Liver (tissue), 9 donors: ENCODE results near the gene UBE3B. TPM values are rescaled to one million over a fixed set of nuclear protein-coding genes. Genes with fewer than 3 reads are reported as not detected.

Source experiments
- DNase-seq: peaks from one replicate; pipeline ENCODE4 v3.0.0-alpha.2; 2017; ENCODE audit warnings: low spot score
- H3K27ac ChIP-seq, 2 donors: one replicate each; pipeline ENCODE4 v1.7.0; 2013; ENCODE audit warnings: inconsistent platforms in 2 of 2, low read length in 2 of 2, control low read depth in 1 of 2, low read depth in 1 of 2, mild to moderate bottlenecking in 1 of 2
- H3K27me3 ChIP-seq, 4 donors: one replicate each; pipeline versions ENCODE4 v1.6.1 to v1.7.0; 2013; ENCODE audit warnings: low read length in 3 of 4, inconsistent platforms in 1 of 4, mild to moderate bottlenecking in 1 of 4, moderate library complexity in 1 of 4; ENCODE audit not compliant: control insufficient read depth in 4 of 4, insufficient read depth in 4 of 4
- H3K36me3 ChIP-seq, 4 donors: one replicate each; pipeline versions ENCODE4 v1.6.1 to v1.7.0; 2013; ENCODE audit warnings: low read length in 3 of 4, mild to moderate bottlenecking in 3 of 4, low read depth in 1 of 4, moderate library complexity in 1 of 4; ENCODE audit not compliant: control insufficient read depth in 4 of 4, insufficient read depth in 3 of 4
- H3K4me1 ChIP-seq, 4 donors: one replicate each; pipeline versions ENCODE4 v1.6.1 to v1.7.0; 2013; ENCODE audit warnings: low read length in 3 of 4, mild to moderate bottlenecking in 3 of 4, moderate library complexity in 1 of 4; ENCODE audit not compliant: control insufficient read depth in 4 of 4, insufficient read depth in 4 of 4
- H3K4me3 ChIP-seq, 3 donors: one replicate each; pipeline versions ENCODE4 v1.6.1 to v1.7.0; 2013; ENCODE audit warnings: low read length in 3 of 3, control low read depth in 1 of 3, low read depth in 1 of 3, mild to moderate bottlenecking in 1 of 3
- H3K9ac ChIP-seq, 2 donors: one replicate each; pipeline ENCODE4 v1.7.0; 2013; ENCODE audit warnings: low read length in 2 of 2, mild to moderate bottlenecking in 2 of 2, moderate library complexity in 2 of 2, control low read depth in 1 of 2, low read depth in 1 of 2
- H3K9me3 ChIP-seq, 4 donors: one replicate each; pipeline versions ENCODE4 v1.6.1 to v1.7.0; 2013; ENCODE audit warnings: low read length in 3 of 4; ENCODE audit not compliant: control insufficient read depth in 4 of 4
- FOXA2 ChIP-seq: IDR thresholded peaks from 2 replicates; pipeline ENCODE4 v1.6.1; 2016; ENCODE audit warnings: antibody characterized with exemption
- HNF4G ChIP-seq: IDR thresholded peaks from 2 replicates; pipeline ENCODE4 v1.6.1; 2016; ENCODE audit warnings: antibody characterized with exemption
- JUND ChIP-seq, 2 donors: IDR thresholded peaks; 2 replicates each; pipeline ENCODE4 v1.6.1; 2016; ENCODE audit warnings: antibody characterized with exemption in 2 of 2
- NR2F2 ChIP-seq: IDR thresholded peaks from 2 replicates; pipeline ENCODE4 v1.6.1; 2016; ENCODE audit warnings: antibody characterized with exemption
- SP1 ChIP-seq: IDR thresholded peaks from 2 replicates; pipeline ENCODE4 v1.6.1; 2018; ENCODE audit warnings: antibody characterized with exemption, mild to moderate bottlenecking
- WGBS: extraction: QIAGEN DNeasy Blood & Tissue Kit; methylation state at CpG from one replicate; pipeline ENCODE4 v1.1.7; 2013; 5-methylcytosine and 5-hydroxymethylcytosine counted together
- polyA plus RNA-seq, 2 donors: library from polyadenylated mRNA; stranded (reverse) in 1 of 2; unstranded in 1 of 2; fragments of 200-250 nt in 1 of 2; fragments of >200 nt in 1 of 2; fragmentation: Nextera tagmentation in 1 of 2; extraction: Ambion mirVana in 1 of 2; gene quantifications; one replicate each; pipeline versions ENCODE4 v1.2.1 to v1.2.3, GENCODE V29; 2013 to 2015
- total RNA-seq, 2 donors: library from RNA; depleted of rRNA; stranded (reverse); fragments of >200 nt; gene quantifications; one replicate each; pipeline ENCODE4 v1.2.3, GENCODE V29; 2014
- TF ChIP-seq, protein P1 (sequence below): IDR thresholded peaks from 2 replicates; pipeline ENCODE4 v1.6.1; 2016; ENCODE audit warnings: antibody characterized with exemption
- TF ChIP-seq, protein P2 (sequence below): IDR thresholded peaks from 2 replicates; pipeline ENCODE4 v1.6.1; 2016; ENCODE audit warnings: antibody characterized with exemption, mild to moderate bottlenecking
- TF ChIP-seq, protein P3 (sequence below): IDR thresholded peaks from 2 replicates; pipeline ENCODE4 v1.6.1; 2016; ENCODE audit warnings: antibody characterized with exemption
- TF ChIP-seq, protein P4 (sequence below): IDR thresholded peaks from 2 replicates; pipeline ENCODE4 v1.6.1; 2016; ENCODE audit warnings: antibody characterized with exemption
- TF ChIP-seq, protein P5 (sequence below): fragments of 150-350 bp; IDR thresholded peaks from 2 replicates; pipeline ENCODE4 v1.5.1; 2017; ENCODE audit warnings: improper control_type of control experiment, low read depth, low read length; ENCODE audit not compliant: missing input control
- donor health status: healthy.
- donor health status: healthy.
- donor health status: healthy.
- donor health status: healthy.
- donor health status: healthy.

UBE3B gene
- total and polyA plus RNA-seq, 4 donors: 9.3 to 43.4 (median 24.1) TPM

DNA sequence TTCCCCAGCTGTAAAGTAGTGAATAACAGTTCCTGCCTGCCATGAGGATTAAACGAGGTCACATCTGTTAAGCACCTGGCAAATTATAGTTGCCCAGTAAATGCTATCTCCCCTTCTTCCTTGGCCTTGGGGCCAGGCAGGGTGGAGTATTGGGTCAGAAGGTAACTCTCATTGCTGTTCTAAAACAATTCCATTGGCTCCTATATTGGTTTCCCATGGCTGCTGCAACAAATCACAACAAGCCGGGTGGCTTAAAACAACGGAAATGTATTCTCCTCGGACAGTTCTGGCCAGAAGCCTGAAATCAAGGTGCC lies 63.9 kb downstream of the UBE3B start:
- Histone ChIP-seq H3K4me3 (no peak overlapping the region), H3K4me1 (no peaks in the 10 kb centered on the region), H3K9ac (no peak overlapping the region), H3K27me3 (no peaks in the 10 kb centered on the region), H3K9me3 (no peaks in the 10 kb centered on the region), H3K27ac (no peak overlapping the region), H3K36me3 (no peaks in the 10 kb centered on the region)
- DNase-seq: no peak
- TF ChIP-seq, protein P1, sequence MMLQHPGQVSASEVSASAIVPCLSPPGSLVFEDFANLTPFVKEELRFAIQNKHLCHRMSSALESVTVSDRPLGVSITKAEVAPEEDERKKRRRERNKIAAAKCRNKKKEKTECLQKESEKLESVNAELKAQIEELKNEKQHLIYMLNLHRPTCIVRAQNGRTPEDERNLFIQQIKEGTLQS: no peak
- no peak for TF ChIP-seq SP1
- TF ChIP-seq, protein P2, sequence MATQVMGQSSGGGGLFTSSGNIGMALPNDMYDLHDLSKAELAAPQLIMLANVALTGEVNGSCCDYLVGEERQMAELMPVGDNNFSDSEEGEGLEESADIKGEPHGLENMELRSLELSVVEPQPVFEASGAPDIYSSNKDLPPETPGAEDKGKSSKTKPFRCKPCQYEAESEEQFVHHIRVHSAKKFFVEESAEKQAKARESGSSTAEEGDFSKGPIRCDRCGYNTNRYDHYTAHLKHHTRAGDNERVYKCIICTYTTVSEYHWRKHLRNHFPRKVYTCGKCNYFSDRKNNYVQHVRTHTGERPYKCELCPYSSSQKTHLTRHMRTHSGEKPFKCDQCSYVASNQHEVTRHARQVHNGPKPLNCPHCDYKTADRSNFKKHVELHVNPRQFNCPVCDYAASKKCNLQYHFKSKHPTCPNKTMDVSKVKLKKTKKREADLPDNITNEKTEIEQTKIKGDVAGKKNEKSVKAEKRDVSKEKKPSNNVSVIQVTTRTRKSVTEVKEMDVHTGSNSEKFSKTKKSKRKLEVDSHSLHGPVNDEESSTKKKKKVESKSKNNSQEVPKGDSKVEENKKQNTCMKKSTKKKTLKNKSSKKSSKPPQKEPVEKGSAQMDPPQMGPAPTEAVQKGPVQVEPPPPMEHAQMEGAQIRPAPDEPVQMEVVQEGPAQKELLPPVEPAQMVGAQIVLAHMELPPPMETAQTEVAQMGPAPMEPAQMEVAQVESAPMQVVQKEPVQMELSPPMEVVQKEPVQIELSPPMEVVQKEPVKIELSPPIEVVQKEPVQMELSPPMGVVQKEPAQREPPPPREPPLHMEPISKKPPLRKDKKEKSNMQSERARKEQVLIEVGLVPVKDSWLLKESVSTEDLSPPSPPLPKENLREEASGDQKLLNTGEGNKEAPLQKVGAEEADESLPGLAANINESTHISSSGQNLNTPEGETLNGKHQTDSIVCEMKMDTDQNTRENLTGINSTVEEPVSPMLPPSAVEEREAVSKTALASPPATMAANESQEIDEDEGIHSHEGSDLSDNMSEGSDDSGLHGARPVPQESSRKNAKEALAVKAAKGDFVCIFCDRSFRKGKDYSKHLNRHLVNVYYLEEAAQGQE: no peak
- TF ChIP-seq, protein P3, sequence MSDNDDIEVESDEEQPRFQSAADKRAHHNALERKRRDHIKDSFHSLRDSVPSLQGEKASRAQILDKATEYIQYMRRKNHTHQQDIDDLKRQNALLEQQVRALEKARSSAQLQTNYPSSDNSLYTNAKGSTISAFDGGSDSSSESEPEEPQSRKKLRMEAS: no peak
- no peak for TF ChIP-seq HNF4G
- TF ChIP-seq, protein P4, sequence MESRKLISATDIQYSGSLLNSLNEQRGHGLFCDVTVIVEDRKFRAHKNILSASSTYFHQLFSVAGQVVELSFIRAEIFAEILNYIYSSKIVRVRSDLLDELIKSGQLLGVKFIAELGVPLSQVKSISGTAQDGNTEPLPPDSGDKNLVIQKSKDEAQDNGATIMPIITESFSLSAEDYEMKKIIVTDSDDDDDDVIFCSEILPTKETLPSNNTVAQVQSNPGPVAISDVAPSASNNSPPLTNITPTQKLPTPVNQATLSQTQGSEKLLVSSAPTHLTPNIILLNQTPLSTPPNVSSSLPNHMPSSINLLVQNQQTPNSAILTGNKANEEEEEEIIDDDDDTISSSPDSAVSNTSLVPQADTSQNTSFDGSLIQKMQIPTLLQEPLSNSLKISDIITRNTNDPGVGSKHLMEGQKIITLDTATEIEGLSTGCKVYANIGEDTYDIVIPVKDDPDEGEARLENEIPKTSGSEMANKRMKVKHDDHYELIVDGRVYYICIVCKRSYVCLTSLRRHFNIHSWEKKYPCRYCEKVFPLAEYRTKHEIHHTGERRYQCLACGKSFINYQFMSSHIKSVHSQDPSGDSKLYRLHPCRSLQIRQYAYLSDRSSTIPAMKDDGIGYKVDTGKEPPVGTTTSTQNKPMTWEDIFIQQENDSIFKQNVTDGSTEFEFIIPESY: no peak
- WGBS: 82% methylated on average over 4 of the region's 4 CpGs

DNA sequence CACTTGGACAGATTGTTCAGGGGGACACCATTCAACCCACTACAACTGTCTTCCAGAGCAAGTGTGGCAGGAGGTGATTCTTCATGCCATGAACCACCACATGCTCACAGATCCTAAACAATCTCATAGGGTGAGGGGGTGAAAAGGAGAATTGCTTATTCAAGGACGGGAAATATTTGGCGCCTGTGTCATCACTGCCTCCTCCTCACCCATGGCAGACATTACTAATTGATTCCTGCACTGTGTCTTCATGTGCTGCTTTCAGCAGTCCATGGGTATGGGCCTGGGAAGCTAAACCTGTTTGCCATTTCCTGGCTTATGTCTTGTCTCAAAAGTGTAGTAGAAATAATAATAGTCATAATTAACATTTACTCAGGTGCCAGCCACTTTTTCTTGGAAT lies 64.6 kb downstream of the UBE3B start:
- Histone ChIP-seq H3K4me1 (no peaks in the 10 kb centered on the region), H3K27me3 (no peaks in the 10 kb centered on the region), H3K4me3 (no peak overlapping the region), H3K9ac (no peak overlapping the region), H3K9me3 (no peaks in the 10 kb centered on the region), H3K36me3 (no peaks in the 10 kb centered on the region), H3K27ac (no peak overlapping the region)
- WGBS: 94% methylated on average over 2 of the region's 2 CpGs
- TF ChIP-seq HNF4G (no peak), JUND (IDR thresholded peaks at IDR 0.05) (no peak), FOXA2 (no peak), NR2F2 (no peak)
- TF ChIP-seq, protein P5, sequence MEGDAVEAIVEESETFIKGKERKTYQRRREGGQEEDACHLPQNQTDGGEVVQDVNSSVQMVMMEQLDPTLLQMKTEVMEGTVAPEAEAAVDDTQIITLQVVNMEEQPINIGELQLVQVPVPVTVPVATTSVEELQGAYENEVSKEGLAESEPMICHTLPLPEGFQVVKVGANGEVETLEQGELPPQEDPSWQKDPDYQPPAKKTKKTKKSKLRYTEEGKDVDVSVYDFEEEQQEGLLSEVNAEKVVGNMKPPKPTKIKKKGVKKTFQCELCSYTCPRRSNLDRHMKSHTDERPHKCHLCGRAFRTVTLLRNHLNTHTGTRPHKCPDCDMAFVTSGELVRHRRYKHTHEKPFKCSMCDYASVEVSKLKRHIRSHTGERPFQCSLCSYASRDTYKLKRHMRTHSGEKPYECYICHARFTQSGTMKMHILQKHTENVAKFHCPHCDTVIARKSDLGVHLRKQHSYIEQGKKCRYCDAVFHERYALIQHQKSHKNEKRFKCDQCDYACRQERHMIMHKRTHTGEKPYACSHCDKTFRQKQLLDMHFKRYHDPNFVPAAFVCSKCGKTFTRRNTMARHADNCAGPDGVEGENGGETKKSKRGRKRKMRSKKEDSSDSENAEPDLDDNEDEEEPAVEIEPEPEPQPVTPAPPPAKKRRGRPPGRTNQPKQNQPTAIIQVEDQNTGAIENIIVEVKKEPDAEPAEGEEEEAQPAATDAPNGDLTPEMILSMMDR: no peak
- TF ChIP-seq, protein P3: no peak
- TF ChIP-seq, protein P1: no peak
- TF ChIP-seq, protein P4: no peak
- DNase-seq: no peak
